ENCODE measurements around the gene KRTAP4-7. TPM values are rescaled to one million over a fixed set of nuclear protein-coding genes. Genes with fewer than 3 reads are reported as not detected.

KRTAP4-7 gene
- total RNA-seq, 2 donors from 2014 or later, result not detected

Other genes starting within 250 kb of the KRTAP4-7 start
- gene KRT12, start 216.9 kb upstream of the KRTAP4-7 start, total RNA-seq, result not detected
- not detected for gene KRT20, start 198.9 kb upstream of the KRTAP4-7 start, total RNA-seq
- 1 to 10 TPM; 2.3 to 9.6 TPM for gene KRT23, start 146.5 kb upstream of the KRTAP4-7 start, total RNA-seq
- gene KRT39, start 117.2 kb upstream of the KRTAP4-7 start, total RNA-seq, result not detected
- gene KRT40, start 99.8 kb upstream of the KRTAP4-7 start, total RNA-seq, result 1 to 10 TPM in 1 of 2 donors, not detected in 1; 1.6 TPM
- gene KRTAP3-3, start 90.0 kb upstream of the KRTAP4-7 start, total RNA-seq, result not detected
- not detected for gene KRTAP3-2, start 84.2 kb upstream of the KRTAP4-7 start, total RNA-seq
- not detected for gene KRTAP3-1, start 75.0 kb upstream of the KRTAP4-7 start, total RNA-seq
- gene KRTAP1-5, start 56.9 kb upstream of the KRTAP4-7 start, total RNA-seq, result not detected
- not detected for gene KRTAP1-4, start 54.0 kb upstream of the KRTAP4-7 start, total RNA-seq
- not detected for gene KRTAP1-3, start 49.3 kb upstream of the KRTAP4-7 start, total RNA-seq
- gene KRTAP1-1, start 42.7 kb upstream of the KRTAP4-7 start, total RNA-seq, result not detected
- not detected for gene KRTAP2-1, start 36.8 kb upstream of the KRTAP4-7 start, total RNA-seq
- gene KRTAP2-2, start 28.9 kb upstream of the KRTAP4-7 start, total RNA-seq, result not detected
- gene KRTAP2-3, start 24.0 kb upstream of the KRTAP4-7 start, total RNA-seq, result not detected
- not detected for gene KRTAP2-4, start 18.3 kb upstream of the KRTAP4-7 start, total RNA-seq
- not detected for gene KRTAP4-8, start 14.0 kb downstream of the KRTAP4-7 start, total RNA-seq
- not detected for gene KRTAP4-16, start 18.1 kb downstream of the KRTAP4-7 start, total RNA-seq
- not detected for gene KRTAP4-9, start 21.2 kb downstream of the KRTAP4-7 start, total RNA-seq
- gene KRTAP4-11, start 34.2 kb downstream of the KRTAP4-7 start, total RNA-seq, result not detected
- gene KRTAP4-12, start 40.0 kb downstream of the KRTAP4-7 start, total RNA-seq, result not detected
- gene KRTAP4-6, start 56.4 kb downstream of the KRTAP4-7 start, total RNA-seq, result not detected
- gene KRTAP4-5, start 65.7 kb downstream of the KRTAP4-7 start, total RNA-seq, result not detected
- gene KRTAP4-4, start 76.6 kb downstream of the KRTAP4-7 start, total RNA-seq, result not detected
- gene KRTAP4-3, start 84.1 kb downstream of the KRTAP4-7 start, total RNA-seq, result not detected
- gene KRTAP4-2, start 94.1 kb downstream of the KRTAP4-7 start, total RNA-seq, result not detected
- gene KRTAP4-1, start 100.8 kb downstream of the KRTAP4-7 start, total RNA-seq, result not detected
- gene KRTAP9-1, start 105.7 kb downstream of the KRTAP4-7 start, total RNA-seq, result not detected
- gene KRTAP9-2, start 142.5 kb downstream of the KRTAP4-7 start, total RNA-seq, result not detected
- gene KRTAP9-3, start 148.3 kb downstream of the KRTAP4-7 start, total RNA-seq, result not detected
- gene KRTAP9-8, start 153.8 kb downstream of the KRTAP4-7 start, total RNA-seq, result not detected
- not detected for gene KRTAP9-4, start 165.5 kb downstream of the KRTAP4-7 start, total RNA-seq
- gene KRTAP9-9, start 171.2 kb downstream of the KRTAP4-7 start, total RNA-seq, result not detected
- not detected for gene KRTAP9-6, start 181.2 kb downstream of the KRTAP4-7 start, total RNA-seq
- gene KRTAP9-7, start 191.5 kb downstream of the KRTAP4-7 start, total RNA-seq, result not detected
- gene KRTAP29-1, start 218.7 kb downstream of the KRTAP4-7 start, total RNA-seq, result not detected
- not detected for gene KRTAP16-1, start 225.2 kb downstream of the KRTAP4-7 start, total RNA-seq
- gene KRTAP17-1, start 231.6 kb downstream of the KRTAP4-7 start, total RNA-seq, result not detected